GM21737 (cell line): ENCODE results near the gene GAPVD1.
"Not testable (repeated sequence)": the region's sequence is repeated elsewhere in the genome, so short reads cannot be mapped to it uniquely, and the experiment has no call there.

ENCODE experiments used
- ATAC-seq: cut with Tn5 transposase; IDR thresholded peaks from one replicate; pipeline ENCODE4 v1.9.1; 2021; ENCODE audit warnings: mild to moderate bottlenecking, moderate library complexity; ENCODE audit not compliant: unreplicated experiment

Gene GAPVD1

DNA sequence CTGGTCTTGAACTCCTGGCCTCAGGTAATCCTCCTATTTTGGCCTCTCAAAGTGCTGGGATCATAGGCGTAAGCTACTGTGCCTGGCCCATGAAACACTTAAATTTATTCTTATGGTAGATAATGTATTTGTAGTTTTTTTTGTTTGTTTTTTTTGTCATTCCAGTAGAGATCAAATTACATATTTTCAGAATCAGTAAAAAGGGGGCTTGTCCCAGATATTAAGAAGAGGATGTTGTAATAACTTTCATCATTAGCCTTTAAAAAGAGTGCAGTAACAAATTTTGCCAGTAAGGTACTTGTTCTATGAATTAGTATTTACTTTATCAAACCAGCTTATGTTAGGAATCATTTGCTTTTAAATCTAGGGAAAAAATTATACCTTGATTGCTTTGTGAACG is 42.6 kb downstream of the GAPVD1 start:
- no peak for ATAC-seq

DNA sequence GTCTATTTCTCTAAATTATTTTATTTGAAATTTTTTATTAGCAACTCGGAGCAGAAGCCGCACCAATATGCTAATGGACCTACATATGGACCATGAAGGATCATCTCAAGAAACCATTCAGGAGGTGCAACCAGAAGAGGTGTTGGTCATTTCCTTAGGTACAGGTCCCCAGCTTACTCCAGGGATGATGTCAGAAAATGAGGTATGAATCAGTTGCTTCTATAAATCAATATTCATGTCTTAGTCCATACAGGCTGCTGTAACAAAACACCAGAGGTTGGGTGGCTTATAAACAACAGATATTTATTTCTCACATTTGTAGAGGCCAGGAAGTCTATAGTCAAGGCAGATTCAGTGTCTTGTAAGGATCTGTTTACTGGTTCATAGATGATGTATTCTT is 50.8 kb downstream of the GAPVD1 start:
- no peak for ATAC-seq

DNA sequence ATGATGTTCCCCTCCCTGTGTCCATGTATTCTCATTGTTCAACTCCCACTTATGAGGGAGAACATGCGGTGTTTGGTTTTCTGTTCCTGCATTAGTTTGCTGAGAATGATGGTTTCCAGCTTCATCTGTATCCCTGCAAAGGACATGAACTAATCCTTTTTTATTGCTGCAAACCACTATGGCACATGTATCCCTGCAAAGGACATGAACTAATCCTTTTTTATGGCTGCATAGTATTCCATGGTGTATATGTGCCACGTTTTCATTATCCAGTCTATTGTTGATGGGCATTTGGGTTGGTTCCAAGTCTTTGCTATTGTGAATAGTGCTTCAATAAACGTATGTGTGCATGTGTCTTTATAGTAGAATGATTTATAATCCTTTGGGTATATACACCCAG is 54.7 kb downstream of the GAPVD1 start:
- ATAC-seq, result not testable (repeated sequence)

DNA sequence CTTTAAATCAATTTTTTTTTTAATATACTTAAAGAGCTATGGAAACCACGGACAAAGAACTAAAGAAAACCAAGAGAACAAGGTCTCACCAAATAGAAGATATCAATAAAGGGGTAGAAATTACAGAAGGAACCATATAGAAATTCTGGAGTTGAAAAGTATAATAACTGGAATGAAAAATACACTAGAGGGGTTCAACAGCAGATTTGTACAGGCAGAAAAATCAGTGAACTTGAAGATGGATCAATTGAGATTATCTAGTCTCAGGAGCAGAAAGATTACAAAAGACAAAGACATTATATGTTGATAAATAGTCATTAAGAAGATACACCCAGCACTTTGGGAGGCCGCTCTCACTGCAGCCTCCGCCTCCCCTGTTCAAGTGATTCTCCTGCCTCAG is 56.1 kb downstream of the GAPVD1 start:
- no peak for ATAC-seq

DNA sequence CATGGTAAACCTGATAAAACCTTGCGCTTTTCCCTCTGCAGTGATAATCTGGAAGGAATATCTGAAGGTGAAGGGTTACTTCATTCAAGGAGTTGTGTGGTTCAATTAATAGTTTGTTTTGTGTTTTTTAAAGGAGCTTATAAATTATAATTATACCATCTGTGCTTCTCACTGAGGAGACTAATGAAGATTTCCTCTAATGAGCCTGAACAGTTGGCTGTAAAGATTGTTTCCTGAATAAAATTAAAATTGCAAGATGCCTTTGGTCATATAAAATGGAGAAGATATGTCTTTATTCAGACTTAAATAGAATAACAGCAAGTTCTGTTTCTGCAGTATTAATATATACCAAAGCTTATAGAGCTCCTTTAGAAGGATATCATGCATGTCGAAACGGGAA is 59.9 kb downstream of the GAPVD1 start:
- no peak for ATAC-seq

DNA sequence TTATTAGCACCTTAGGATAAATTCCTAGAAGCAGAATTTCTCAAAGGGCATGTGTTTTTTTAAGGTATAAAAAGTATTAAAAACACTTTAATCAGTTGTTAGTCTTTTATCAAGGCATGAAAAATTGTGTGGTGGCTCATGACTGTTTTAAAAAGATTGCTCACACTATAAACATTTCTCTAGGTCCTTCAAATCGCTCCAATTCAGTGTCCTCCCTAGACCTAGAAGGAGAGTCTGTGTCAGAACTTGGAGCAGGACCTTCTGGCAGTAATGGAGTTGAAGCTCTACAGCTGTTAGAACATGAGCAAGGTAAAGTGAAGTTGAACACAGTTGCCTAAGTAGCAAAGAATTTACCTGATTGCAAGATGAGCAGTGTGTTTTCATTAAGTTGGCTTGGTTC is 62.0 kb downstream of the GAPVD1 start:
- no peak for ATAC-seq

DNA sequence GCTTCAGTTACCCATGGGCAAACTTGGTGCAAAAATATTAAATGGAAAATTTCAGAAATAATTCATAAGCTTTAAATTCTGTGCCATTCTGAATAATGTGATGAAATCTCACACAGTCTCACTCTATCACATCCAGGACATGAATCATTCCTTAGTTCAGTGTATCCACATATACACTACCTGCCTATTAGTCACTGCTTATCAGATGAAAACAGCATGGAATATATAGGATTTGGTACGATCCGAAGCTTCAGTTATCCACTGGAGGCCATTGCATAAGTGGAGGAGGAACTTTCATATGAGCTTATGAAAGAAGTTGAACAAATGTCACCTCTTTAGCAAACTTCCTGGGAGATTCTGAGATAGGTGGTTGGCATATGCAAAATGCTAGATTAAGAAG is 64.2 kb downstream of the GAPVD1 start:
- no peak for ATAC-seq

GRCh38 chr9:125329978-125330377 is 68.4 kb downstream of the GAPVD1 start:
- ATAC-seq, result no peak

DNA sequence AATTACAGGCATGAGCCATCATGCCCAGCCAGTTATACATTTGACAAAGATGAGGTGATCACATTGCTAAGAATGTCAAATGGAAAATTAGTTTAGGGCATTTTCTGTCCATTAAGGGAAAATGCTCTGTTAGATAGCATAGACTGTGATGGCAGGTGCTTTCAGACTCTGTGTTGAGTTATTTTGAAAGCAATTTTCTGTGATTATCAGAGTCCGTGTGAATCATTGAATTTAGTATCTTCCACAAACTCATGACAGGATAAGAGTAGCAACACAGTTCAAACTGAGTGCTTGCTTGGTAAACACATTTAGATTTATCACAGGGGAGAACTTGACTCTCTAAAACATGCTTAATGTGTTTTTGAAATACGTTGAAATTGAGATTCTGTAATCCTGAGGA is 69.0 kb downstream of the GAPVD1 start:
- no peak for ATAC-seq

DNA sequence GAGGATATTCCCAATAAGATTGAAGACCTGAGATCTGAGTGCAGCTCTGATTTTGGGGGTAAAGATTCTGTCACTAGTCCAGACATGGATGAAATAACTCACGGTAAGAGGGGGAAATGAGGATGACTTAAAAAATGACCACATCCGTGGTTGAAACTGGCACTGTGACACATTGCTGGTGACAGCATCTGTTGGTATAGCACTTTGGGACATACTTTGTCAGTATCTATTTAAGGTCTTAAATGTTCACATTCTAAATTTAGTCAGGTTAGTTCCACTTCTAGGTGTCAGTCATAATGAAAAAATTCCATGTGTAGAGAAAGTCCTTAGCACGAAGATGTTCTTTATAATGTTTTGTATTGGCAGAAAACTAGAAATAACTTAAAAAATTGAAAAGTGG is 70.9 kb downstream of the GAPVD1 start:
- ATAC-seq, result peak; percentile 64

DNA sequence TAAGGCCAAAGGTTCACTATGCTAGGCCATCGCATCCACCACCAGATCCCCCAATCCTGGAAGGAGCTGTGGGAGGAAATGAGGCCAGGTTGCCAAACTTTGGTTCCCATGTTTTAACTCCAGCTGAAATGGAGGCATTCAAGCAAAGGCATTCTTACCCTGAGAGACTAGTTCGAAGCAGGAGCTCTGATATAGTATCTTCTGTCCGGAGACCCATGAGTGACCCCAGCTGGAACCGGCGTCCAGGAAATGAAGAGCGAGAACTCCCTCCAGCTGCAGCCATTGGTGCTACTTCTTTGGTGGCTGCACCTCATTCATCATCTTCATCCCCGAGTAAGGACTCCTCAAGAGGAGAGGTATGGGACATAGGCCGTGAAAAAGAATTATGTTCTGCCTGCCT is 75.6 kb downstream of the GAPVD1 start:
- ATAC-seq, result no peak

GRCh38 chr9:125338929-125339328 is 77.3 kb downstream of the GAPVD1 start:
- no peak for ATAC-seq

GRCh38 chr9:125341566-125341965 is 79.9 kb downstream of the GAPVD1 start:
- ATAC-seq, result no peak

DNA sequence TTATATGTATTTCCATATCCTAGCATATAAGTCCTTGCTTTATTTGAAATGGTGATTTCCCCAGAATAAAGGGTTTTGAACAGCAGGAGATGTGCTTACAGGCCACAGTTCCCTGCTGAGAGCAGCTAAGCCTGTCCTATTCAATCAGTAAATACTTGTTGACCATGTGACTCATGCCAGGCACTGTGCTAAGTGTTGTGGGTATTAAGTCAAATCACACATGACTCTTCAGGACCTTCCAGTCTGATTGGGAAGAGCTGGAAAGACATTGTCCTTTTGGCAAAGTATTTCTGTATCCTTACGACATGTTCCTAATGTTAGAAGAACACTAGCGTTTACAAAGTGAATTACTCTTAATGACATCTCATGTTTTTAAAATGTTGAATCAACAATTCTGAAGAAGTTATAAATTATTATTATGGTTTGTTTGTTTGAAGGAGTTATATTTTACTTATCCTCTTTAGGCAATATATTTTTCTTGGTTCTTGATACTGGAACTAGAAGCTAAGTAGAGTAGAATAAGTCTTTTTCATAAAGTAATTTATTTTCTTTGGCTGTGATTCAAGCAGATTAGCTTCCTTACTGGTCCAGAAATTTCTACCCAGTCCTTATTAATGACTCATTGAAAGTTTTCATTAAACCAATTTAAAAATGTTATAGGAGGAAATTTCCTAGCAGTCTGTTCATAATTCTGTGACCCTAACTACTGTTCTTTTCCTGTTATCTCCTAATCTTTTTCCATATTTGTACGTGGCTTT is 82.1 kb downstream of the GAPVD1 start:
- ATAC-seq, result no peak

- no peak for ATAC-seq
Measured at GRCh38 chr9:125346080-125346732, 84.6 kb downstream of the GAPVD1 start.

DNA sequence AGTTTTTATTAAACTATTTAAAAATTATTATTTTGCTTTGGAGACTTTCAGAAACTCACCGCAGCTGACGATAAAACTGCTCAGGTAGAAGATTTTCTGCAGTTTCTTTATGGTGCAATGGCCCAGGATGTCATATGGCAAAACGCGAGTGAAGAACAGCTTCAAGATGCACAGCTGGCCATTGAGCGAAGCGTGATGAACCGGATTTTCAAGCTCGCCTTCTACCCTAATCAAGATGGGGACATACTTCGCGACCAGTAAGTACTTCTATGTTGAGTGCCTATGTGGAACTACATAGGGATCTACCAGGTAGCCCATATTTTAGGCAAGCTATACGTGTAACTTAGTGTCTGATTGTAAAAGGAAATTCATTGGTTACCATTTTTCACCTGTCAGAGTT is 94.0 kb downstream of the GAPVD1 start:
- ATAC-seq, result no peak

GRCh38 chr9:125356032-125356431 is 94.4 kb downstream of the GAPVD1 start:
- no peak for ATAC-seq

DNA sequence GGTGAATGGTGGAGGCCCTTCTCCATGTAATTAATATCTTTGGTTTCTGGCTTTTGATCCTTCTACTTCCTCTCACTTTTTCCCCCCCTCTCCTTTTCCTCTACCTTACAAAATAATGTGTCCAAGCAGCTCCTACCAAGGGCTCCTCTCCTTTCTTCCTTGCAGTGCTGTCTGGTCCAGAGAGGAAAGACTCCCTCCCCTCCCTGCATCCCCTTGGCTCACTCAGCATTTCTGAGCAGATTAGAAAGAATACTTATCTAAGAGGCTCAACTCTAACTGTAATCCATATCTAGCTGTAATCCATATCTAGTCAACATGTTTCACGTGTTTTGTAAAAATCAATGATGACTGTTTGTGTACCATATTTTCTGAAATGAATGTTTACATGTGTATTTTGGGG is 97.4 kb downstream of the GAPVD1 start:
- ATAC-seq, result no peak

DNA sequence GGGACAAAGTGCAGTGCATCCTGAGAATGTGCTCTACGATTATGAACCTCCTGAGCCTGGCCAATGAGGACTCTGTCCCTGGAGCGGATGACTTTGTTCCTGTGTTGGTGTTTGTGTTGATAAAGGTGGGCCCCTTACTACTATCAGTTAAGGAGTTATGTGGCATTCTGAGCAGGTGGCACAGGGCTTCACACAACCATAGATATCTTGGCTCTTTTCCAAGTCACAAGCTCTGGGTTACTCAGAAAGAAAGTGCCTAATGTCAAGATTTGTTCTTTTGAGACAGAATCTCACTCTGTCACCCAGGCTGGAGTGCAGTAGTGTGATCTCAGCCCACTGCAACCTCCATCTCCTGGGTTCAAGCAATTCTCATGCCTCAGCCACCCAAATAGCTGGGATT is 99.0 kb downstream of the GAPVD1 start:
- no peak for ATAC-seq

- no peak for ATAC-seq
Measured at GRCh38 chr9:125361837-125362531, 100.4 kb downstream of the GAPVD1 start.

GRCh38 chr9:125366676-125367075 is 105.0 kb downstream of the GAPVD1 start:
- no peak for ATAC-seq

DNA sequence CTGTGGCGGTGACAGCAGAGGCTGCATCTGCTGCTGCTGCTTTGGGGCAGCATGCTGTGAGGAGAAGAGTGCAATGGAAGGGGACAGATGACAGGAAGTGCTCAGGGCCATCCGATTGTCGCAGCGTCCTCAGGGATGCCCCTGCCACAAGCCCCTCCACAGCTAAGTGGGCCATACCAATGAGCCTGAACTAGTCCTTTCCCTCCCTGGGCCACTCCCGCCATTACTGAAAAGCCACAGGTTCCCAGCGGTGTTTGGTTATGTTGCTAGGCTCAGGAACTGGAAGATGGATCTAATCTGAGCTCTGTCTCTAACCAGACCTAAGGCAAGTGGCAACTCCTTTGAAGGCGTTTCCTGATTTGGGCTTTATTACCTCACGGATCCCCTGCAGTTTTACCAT is 109.2 kb downstream of the GAPVD1 start:
- ATAC-seq, result no peak
